Right lobe of liver (tissue), 4 donors: Measurements from ENCODE around the gene OMG.

Experiments used
- CTCF ChIP-seq, 4 donors: fragments of 200-600 bp in 3 of 4; fragments of 450-650 bp in 1 of 4; IDR thresholded peaks; one replicate each; pipeline versions ENCODE4 v1.5.1 to v1.8.0; 2016 to 2022; ENCODE audit warnings: antibody characterized with exemption in 4 of 4, mild to moderate bottlenecking in 2 of 4
- POLR2A ChIP-seq: fragments of 450-650 bp; IDR thresholded peaks from one replicate; pipeline ENCODE4 v1.6.1; 2017; ENCODE audit warnings: antibody characterized with exemption, mild to moderate bottlenecking
- donor health status: DM: no; HTN: no; CAD: no.
- donor health status: DM: no; HTN: no; CAD: no.
- donor health status: DM: no; HTN: yes; CAD: no.

DNA sequence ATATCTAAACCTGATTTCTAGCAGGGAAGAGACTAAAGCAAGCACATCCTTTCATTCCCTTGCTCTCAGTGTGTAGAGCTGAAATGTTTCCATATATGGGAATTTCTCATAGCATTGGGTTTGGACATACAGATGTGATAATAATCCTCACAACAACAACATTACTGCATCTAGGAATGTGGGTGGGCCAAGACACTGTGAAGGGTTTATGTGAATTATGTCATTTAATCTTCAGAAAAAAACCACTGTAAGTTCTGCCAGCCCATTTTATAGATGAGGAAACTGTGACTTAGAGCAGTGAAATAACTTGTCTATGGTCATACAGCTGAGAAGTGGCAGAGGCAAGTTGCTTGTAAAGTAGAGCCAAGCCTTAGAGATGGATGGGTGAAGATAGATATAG is 5.2 kb downstream of the OMG start:
- TF ChIP-seq POLR2A (no peak), CTCF (IDR thresholded peaks at IDR 0.05) (no peak)
